Kidney epithelial cell (primary cell): ENCODE measurements around the gene R3HDM4. TPM values are rescaled to one million over a fixed set of nuclear protein-coding genes. Genes with fewer than 3 reads are reported as not detected.

Experiments
- DNase-seq: peaks from one replicate; pipeline ENCODE4 v3.0.0-alpha.2; 2010; ENCODE audit warnings: low read depth
- H3K27me3 ChIP-seq: 2 replicates; pipeline ENCODE4 v1.6.0; 2011; ENCODE audit warnings: low read length; ENCODE audit not compliant: control insufficient read depth, insufficient read depth
- H3K36me3 ChIP-seq: 2 replicates; pipeline ENCODE4 v1.5.1; 2011; ENCODE audit warnings: low read length; ENCODE audit not compliant: control insufficient read depth, insufficient read depth
- H3K4me3 ChIP-seq: 2 replicates; pipeline ENCODE4 v1.5.1; 2011; ENCODE audit warnings: low read depth, mild to moderate bottlenecking, control low read depth, low read length
- total RNA-seq: library from RNA; depleted of rRNA; stranded (reverse); fragments of >200 nt; gene quantifications from 2 replicates; pipeline ENCODE4 v1.2.3, GENCODE V29; 2015
- TF ChIP-seq, protein P1 (sequence below): IDR thresholded peaks from 2 replicates; pipeline ENCODE4 v1.5.1; 2011; ENCODE audit warnings: mild to moderate bottlenecking, moderate library complexity, low read length, control low read depth, inconsistent platforms; ENCODE audit not compliant: insufficient read depth, poor library complexity, severe bottlenecking

Gene R3HDM4
- total RNA-seq, 1 donor from 2014 or later = 61.5 TPM

- Histone ChIP-seq H3K27me3 (no peaks in the 10 kb centered on the region), H3K4me3 (no peak overlapping the region), H3K36me3 (no peaks in the 10 kb centered on the region)
- TF ChIP-seq, protein P1, sequence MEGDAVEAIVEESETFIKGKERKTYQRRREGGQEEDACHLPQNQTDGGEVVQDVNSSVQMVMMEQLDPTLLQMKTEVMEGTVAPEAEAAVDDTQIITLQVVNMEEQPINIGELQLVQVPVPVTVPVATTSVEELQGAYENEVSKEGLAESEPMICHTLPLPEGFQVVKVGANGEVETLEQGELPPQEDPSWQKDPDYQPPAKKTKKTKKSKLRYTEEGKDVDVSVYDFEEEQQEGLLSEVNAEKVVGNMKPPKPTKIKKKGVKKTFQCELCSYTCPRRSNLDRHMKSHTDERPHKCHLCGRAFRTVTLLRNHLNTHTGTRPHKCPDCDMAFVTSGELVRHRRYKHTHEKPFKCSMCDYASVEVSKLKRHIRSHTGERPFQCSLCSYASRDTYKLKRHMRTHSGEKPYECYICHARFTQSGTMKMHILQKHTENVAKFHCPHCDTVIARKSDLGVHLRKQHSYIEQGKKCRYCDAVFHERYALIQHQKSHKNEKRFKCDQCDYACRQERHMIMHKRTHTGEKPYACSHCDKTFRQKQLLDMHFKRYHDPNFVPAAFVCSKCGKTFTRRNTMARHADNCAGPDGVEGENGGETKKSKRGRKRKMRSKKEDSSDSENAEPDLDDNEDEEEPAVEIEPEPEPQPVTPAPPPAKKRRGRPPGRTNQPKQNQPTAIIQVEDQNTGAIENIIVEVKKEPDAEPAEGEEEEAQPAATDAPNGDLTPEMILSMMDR = no peak
- DNase-seq = no peak
Measured at GRCh38 chr19:938233-938923, 25.4 kb upstream of the R3HDM4 start.

- H3K4me3 ChIP-seq = no peak overlapping the region
- H3K36me3 ChIP-seq = no peaks in the 10 kb centered on the region
- TF ChIP-seq, protein P1 = no peak
- no peaks in the 10 kb centered on the region for H3K27me3 ChIP-seq
- no peak for DNase-seq
Measured at GRCh38 chr19:937259-937694, 24.3 kb upstream of the R3HDM4 start.

DNA sequence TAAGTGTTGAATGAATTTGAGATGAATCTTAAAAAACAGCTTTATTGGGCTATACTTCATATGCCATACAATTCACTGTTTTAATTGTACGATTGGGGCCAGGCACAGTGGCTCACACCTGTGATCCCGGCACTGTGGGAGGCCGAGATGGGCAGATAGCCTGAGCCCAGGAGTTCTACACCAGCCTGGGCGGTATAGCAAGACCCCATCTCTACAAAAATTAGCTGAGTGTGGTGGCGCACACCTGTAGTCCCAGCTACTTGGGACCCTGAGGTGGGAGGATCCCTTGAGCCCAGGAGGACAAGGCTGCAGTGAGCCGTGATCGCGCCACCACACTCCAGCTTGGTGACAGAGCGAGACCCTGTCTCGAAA lies 23.1 kb upstream of the R3HDM4 start:
- no peaks in the 10 kb centered on the region for H3K36me3 ChIP-seq
- TF ChIP-seq, protein P1 = no peak
- H3K27me3 ChIP-seq = no peaks in the 10 kb centered on the region
- no peak for DNase-seq
- no peak overlapping the region for H3K4me3 ChIP-seq

DNA sequence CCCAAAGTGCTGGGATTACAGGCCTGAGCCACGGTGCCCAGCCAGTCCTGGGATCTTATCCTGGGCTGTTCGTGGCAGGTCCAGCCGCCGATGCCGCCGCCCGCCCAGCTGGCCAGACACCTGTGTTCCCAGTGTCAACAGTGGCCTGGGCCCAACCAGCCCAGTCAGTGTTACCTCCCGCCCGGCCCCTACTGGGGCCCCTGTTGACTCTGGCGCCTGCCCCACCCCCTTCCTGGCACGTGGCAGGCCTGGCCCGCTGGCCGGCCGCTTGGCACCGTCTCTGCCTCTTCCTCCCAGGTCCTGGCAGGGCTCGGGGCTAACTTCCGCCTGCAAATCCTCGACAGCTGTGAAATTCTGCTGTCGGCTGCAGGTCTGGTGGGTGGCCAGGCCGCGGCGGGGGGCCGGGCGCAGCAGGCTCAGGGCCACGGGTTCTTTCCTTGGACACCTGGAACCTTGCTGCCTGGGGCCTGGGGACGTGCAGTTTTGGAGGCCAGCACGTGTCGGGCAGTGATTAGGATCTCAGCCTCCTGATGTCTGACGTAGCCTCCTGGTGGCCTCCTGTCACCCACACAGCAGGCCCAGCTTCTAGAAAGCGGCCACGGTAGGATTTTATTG lies 22.0 kb upstream of the R3HDM4 start:
- Histone ChIP-seq H3K27me3 (no peaks in the 10 kb centered on the region), H3K4me3 (no peak overlapping the region), H3K36me3 (no peaks in the 10 kb centered on the region)
- TF ChIP-seq, protein P1 = no peak
- DNase-seq = no peak

DNA sequence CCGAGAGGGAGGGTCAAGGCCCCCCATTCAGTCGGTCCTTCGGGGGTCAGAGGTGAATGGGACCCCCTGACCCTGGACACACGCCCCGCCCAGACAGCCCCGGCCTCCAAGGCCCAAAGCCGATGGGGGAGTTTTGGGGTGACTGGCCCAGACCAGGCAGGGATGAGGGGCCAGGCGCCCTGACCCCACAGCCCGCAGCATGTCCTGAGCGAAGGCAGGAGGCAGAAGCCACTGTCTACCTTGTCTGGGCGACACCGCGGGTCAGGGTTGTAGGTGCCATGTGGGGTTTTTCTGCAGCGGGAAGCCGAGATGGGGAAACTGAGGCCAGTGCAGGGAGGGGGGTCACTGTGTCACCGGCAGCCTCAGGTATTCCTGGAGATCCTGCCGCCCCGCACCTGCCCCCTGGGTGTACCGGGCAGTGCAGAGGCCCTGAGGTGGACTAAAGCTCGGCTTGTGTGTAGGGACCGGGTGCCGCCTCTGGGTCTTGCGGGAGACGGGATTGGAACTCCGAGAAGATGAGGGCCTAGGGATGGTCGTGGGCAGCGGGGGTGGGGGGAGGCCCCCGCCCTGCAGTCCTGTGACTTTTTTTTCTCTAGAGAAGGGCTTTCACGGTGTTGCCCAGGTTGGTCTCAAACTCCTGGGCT lies 21.3 kb upstream of the R3HDM4 start:
- TF ChIP-seq, protein P1 = no peak
- no peak for DNase-seq
- Histone ChIP-seq H3K36me3 (no peaks in the 10 kb centered on the region), H3K27me3 (no peaks in the 10 kb centered on the region), H3K4me3 (no peak overlapping the region)
